ENCODE data around the gene TCTN2. TPM values are rescaled to one million over a fixed set of nuclear protein-coding genes. Genes with fewer than 3 reads are reported as not detected.

TCTN2 gene
- total and polyA plus RNA-seq, 2 experiments from 2014 or later: 2.7 to 6.0 TPM

DNA sequence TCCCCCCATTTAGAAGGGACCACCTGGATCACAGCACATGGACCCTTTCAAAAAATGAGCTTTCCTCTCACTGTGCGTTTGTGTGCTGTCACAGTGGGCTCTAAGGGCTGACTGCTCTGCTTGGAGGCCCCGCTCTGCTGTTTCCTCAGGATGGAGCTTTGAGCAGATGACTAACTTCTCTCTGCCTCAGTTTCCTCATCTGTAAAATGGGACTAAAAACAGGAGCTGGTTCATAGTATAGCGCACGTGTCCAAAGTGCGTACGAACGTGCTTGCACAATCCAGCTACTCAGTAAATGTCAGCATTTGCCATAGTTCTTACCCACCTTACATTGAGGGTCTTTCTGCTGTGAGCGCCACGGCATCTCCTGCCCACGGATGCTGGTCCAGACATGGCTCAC is 78.4 kb downstream of the TCTN2 start:
- H3K27ac Mint-ChIP-seq: no peak overlapping the region
- no peaks in the 10 kb centered on the region for H3K4me1 Mint-ChIP-seq
- H4K20me1 ChIP-seq (replicated peaks; ENCODE audit: insufficient read depth): peaks cover 17% of the 10 kb centered on the region
- H2AFZ ChIP-seq: no peak overlapping the region
- no peaks in the 10 kb centered on the region; the same call in 1 of the 2 replicates for H3K79me2 ChIP-seq (replicated peaks; ENCODE audit: insufficient read depth)
- H3K4me3 ChIP-seq: no peak overlapping the region
- H3K27ac ChIP-seq (ENCODE audit: low read depth): no peak overlapping the region
- TF ChIP-seq CREB1 (CRISPR knock-in tag; IDR thresholded peaks at IDR 0.05; ENCODE audit: low read depth) (no peak), EZH2phosphoT487 (IDR thresholded peaks at IDR 0.05; ENCODE audit: unreplicated experiment) (no peak), NANOG (IDR thresholded peaks at IDR 0.05; ENCODE audit: borderline replicate concordance) (no peak), ETS1 (IDR thresholded peaks at IDR 0.05) (no peak), ZNF114 (CRISPR knock-in tag; IDR thresholded peaks at IDR 0.05) (no peak)
- DNase-seq (ENCODE audit: low spot score) (no peak), ATAC-seq (no peak)
- H3K36me3 ChIP-seq (ENCODE audit: insufficient read depth): peaks cover 62% of the 10 kb centered on the region
- no peaks in the 10 kb centered on the region for H3K27me3 ChIP-seq (ENCODE audit: insufficient read depth)
- H3K9me3 Mint-ChIP-seq: no peaks in the 10 kb centered on the region
- no peak overlapping the region for H3K4me3 Mint-ChIP-seq
- H3K4me2 ChIP-seq: no peak overlapping the region
- no peaks in the 10 kb centered on the region for H3K4me1 ChIP-seq (ENCODE audit: insufficient read depth)
- H3K36me3 Mint-ChIP-seq (ENCODE audit: low read depth): peaks cover 70% of the 10 kb centered on the region
- H3K9me2 ChIP-seq (ENCODE audit: insufficient read depth): no peaks in the 10 kb centered on the region
- H3F3A ChIP-seq (replicated peaks; ENCODE audit: low read depth): no peaks in the 10 kb centered on the region
- no peaks in the 10 kb centered on the region for H3K27me3 Mint-ChIP-seq (ENCODE audit: insufficient read depth, low read depth, poor library complexity)

DNA sequence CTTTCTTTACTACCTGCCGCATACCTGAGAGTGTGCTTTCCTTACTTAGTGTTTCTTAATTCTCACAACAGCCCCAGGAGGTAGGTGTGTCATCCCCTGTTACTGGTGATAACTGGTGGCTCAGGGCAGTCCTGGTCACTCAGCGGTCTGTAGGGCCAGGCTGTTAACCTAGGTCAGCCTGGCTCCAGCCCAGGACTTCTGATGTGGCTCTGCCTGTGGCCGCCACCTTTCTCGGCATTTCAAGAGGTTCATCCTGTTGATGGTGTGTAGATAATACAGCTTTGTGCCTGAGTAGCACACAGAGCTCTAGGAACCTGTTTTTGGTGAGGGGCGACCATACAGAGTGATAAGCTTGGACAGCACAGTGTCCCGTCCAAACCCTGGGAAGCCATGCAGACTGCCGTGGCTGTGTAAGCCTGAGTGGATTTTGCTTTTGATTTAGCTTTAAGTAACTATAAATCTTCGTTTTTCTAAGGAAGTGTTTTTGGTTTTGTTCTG is 79.3 kb downstream of the TCTN2 start:
- Histone ChIP-seq H3K4me1 (ENCODE audit: insufficient read depth) (no peaks in the 10 kb centered on the region), H4K20me1 (replicated peaks; ENCODE audit: insufficient read depth) (peaks cover 17% of the 10 kb centered on the region), H3K27ac (ENCODE audit: low read depth) (no peak overlapping the region), H3K36me3 (ENCODE audit: insufficient read depth) (peaks cover 63% of the 10 kb centered on the region), H3F3A (replicated peaks; ENCODE audit: low read depth) (no peaks in the 10 kb centered on the region), H2AFZ (no peak overlapping the region), H3K4me3 (no peak overlapping the region), H3K4me2 (no peak overlapping the region), H3K9me2 (ENCODE audit: insufficient read depth) (no peaks in the 10 kb centered on the region), H3K27me3 (ENCODE audit: insufficient read depth) (no peaks in the 10 kb centered on the region), H3K79me2 (replicated peaks; ENCODE audit: insufficient read depth) (no peaks in the 10 kb centered on the region; the same call in 1 of the 2 replicates)
- H3K4me3 Mint-ChIP-seq: no peak overlapping the region
- H3K9me3 Mint-ChIP-seq: no peaks in the 10 kb centered on the region
- DNase-seq (ENCODE audit: low spot score): no peak
- no peak overlapping the region; the same call in 1 of the 2 replicates for H3K27ac Mint-ChIP-seq
- peaks cover 70% of the 10 kb centered on the region for H3K36me3 Mint-ChIP-seq (ENCODE audit: low read depth)
- H3K4me1 Mint-ChIP-seq: no peaks in the 10 kb centered on the region
- ATAC-seq: no peak
- no peaks in the 10 kb centered on the region for H3K27me3 Mint-ChIP-seq (ENCODE audit: insufficient read depth, low read depth, poor library complexity)
- TF ChIP-seq, protein P1, sequence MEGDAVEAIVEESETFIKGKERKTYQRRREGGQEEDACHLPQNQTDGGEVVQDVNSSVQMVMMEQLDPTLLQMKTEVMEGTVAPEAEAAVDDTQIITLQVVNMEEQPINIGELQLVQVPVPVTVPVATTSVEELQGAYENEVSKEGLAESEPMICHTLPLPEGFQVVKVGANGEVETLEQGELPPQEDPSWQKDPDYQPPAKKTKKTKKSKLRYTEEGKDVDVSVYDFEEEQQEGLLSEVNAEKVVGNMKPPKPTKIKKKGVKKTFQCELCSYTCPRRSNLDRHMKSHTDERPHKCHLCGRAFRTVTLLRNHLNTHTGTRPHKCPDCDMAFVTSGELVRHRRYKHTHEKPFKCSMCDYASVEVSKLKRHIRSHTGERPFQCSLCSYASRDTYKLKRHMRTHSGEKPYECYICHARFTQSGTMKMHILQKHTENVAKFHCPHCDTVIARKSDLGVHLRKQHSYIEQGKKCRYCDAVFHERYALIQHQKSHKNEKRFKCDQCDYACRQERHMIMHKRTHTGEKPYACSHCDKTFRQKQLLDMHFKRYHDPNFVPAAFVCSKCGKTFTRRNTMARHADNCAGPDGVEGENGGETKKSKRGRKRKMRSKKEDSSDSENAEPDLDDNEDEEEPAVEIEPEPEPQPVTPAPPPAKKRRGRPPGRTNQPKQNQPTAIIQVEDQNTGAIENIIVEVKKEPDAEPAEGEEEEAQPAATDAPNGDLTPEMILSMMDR (conservative IDR thresholded peaks at IDR 0.05; ENCODE audit: low read depth in 2 of 2): no peak
- TF ChIP-seq POLR2AphosphoS5 (IDR thresholded peaks at IDR 0.05; ENCODE audit: low read depth): no peak
- TF ChIP-seq ZNF331 (CRISPR knock-in tag; IDR thresholded peaks at IDR 0.05; ENCODE audit: low read depth): no peak
- no peak for TF ChIP-seq CREB1 (CRISPR knock-in tag; IDR thresholded peaks at IDR 0.05; ENCODE audit: low read depth)
- TF ChIP-seq EZH2 (IDR thresholded peaks at IDR 0.05; ENCODE audit: low read depth, unreplicated experiment): no peak
- no peak for TF ChIP-seq ZNF114 (CRISPR knock-in tag; IDR thresholded peaks at IDR 0.05)
- TF ChIP-seq REST (IDR thresholded peaks at IDR 0.05; ENCODE audit: unreplicated experiment): no peak
- TF ChIP-seq NANOG (IDR thresholded peaks at IDR 0.05; ENCODE audit: borderline replicate concordance): no peak
- no peak for TF ChIP-seq ETS1 (IDR thresholded peaks at IDR 0.05)
- TF ChIP-seq STAT1 (IDR thresholded peaks at IDR 0.05; ENCODE audit: unreplicated experiment): no peak

Data from GM23338 (cell line).